HepG2 (cell line): ENCODE measurements around the gene DLG2. TPM values are rescaled to one million over a fixed set of nuclear protein-coding genes. Genes with fewer than 3 reads are reported as not detected.

Source experiments
- ATAC-seq: fragments of 200-7000 bp; cut with Tn5 transposase; 3 replicates; pipeline ENCODE4 v1.9.1; 2020; ENCODE audit warnings: mild to moderate bottlenecking, moderate library complexity
- BruUV-seq: library from RNA; stranded (reverse); fragments of 400-500 nt; replicated peaks from 2 replicates; lab custom pipeline; 2021; lab: Mats Ljungman, UMichigan
- CTCF ChIA-PET: fragments of 300-600 bp; formaldehyde crosslinking; extraction: SDS; loops from one replicate; lab custom pipeline; 2021; ENCODE audit warnings: low total read pairs, inconsistent platforms, low intra/inter-chr PET ratio; lab: Yijun Ruan, JAX
- POLR2A ChIA-PET: fragments of 350-600 bp; sonication (Branson Sonifier 250); formaldehyde crosslinking; loops from one replicate; lab custom pipeline; 2020; ENCODE audit warnings: antibody characterized with exemption, inconsistent platforms; lab: Yijun Ruan, JAX
- DNase-seq: peaks from one replicate; pipeline ENCODE4 v3.0.0-alpha.2; 2015; ENCODE audit warnings: low spot score
- FAIRE-seq: peaks from 3 replicates; lab custom pipeline; 2011; peaks lifted over from hg19 to GRCh38; lab: Jason Lieb, UNC
- H2AFZ ChIP-seq: one replicate; pipeline ENCODE4 v1.6.1; 2011; ENCODE audit warnings: low read length, inconsistent platforms
- H3K27ac ChIP-seq: fragments of 300-600 bp; 3 replicates; pipeline ENCODE4 v1.8.0; 2011; ENCODE audit warnings: mixed run types, mild to moderate bottlenecking, mixed read lengths, low read length, inconsistent platforms; ENCODE audit not compliant: insufficient read depth; ENCODE audit errors: extremely low read length
- H3K27me3 ChIP-seq, 2 experiments: fragments of 200-600 bp in 1 of 2; 2 replicates in 1 of 2; 3 replicates in 1 of 2; pipeline versions ENCODE4 v1.6.0 to v1.8.0; 2011; ENCODE audit warnings: low read length in 2 of 2, mild to moderate bottlenecking in 2 of 2, moderate library complexity in 2 of 2, inconsistent platforms in 1 of 2; ENCODE audit not compliant: insufficient read depth in 2 of 2, control insufficient read depth in 1 of 2
- H3K36me3 ChIP-seq, 2 experiments: fragments of 200-600 bp in 1 of 2; replicated peaks in 1 of 2; 2 replicates in 1 of 2; 3 replicates in 1 of 2; pipeline versions ENCODE4 v1.5.1 to v1.8.0; 2011; ENCODE audit warnings: low read length in 2 of 2, inconsistent platforms in 1 of 2; ENCODE audit not compliant: insufficient read depth in 2 of 2, control insufficient read depth in 1 of 2
- H3K4me1 ChIP-seq: 2 replicates; pipeline ENCODE4 v1.5.1; 2012; ENCODE audit warnings: low read length, inconsistent platforms; ENCODE audit not compliant: insufficient read depth
- H3K4me2 ChIP-seq: 2 replicates; pipeline ENCODE4 v1.6.0; 2011; ENCODE audit warnings: low read depth, low read length, inconsistent platforms
- H3K4me3 ChIP-seq, 3 experiments: fragments of 200-600 bp in 1 of 3; sonication (generic), shearing (Covaris generic) in 1 of 3; replicated peaks in 1 of 3; 2 replicates each; pipeline ENCODE4 v1.5.1; 2011 to 2016; ENCODE audit warnings: low read length in 3 of 3, inconsistent platforms in 2 of 3, low read depth in 2 of 3, mild to moderate bottlenecking in 2 of 3, control low read depth in 1 of 3, mixed read lengths in 1 of 3; ENCODE audit not compliant: insufficient read depth in 1 of 3
- H3K79me2 ChIP-seq: one replicate; pipeline ENCODE4 v1.6.1; 2011; ENCODE audit warnings: low read length, inconsistent platforms; ENCODE audit not compliant: insufficient read depth
- H3K9ac ChIP-seq: 2 replicates; pipeline ENCODE4 v1.6.0; 2011; ENCODE audit warnings: mild to moderate bottlenecking, low read depth, low read length, inconsistent platforms; ENCODE audit not compliant: insufficient read depth
- H3K9me3 ChIP-seq: 2 replicates; pipeline ENCODE4 v1.5.1; 2012; ENCODE audit warnings: mild to moderate bottlenecking, low read length
- H4K20me1 ChIP-seq: 2 replicates; pipeline ENCODE4 v1.6.0; 2011; ENCODE audit warnings: inconsistent platforms, mild to moderate bottlenecking, low read length, moderate library complexity; ENCODE audit not compliant: insufficient read depth
- ADNP ChIP-seq: sonication (generic); formaldehyde crosslinking; IDR thresholded peaks from 2 replicates; pipeline ENCODE4 v1.4.0; 2020; ENCODE audit warnings: missing genetic modification reagents
- CC2D1A ChIP-seq: sonication (generic); formaldehyde crosslinking; IDR thresholded peaks from 2 replicates; pipeline ENCODE4 v1.8.1; 2023; ENCODE audit warnings: mild to moderate bottlenecking, missing genetic modification reagents
- GTF3A ChIP-seq: sonication (generic); formaldehyde crosslinking; conservative IDR thresholded peaks from 2 replicates; pipeline ENCODE4 v1.4.0; 2020; ENCODE audit warnings: mild to moderate bottlenecking, missing genetic modification reagents
- HNF4G ChIP-seq, 2 experiments: sonication (generic) in 1 of 2; formaldehyde crosslinking in 1 of 2; IDR thresholded peaks; 2 replicates each; pipeline versions ENCODE4 v1.4.0 to v1.6.1; 2011 to 2020; ENCODE audit warnings: borderline replicate concordance in 2 of 2, low read depth in 2 of 2, mild to moderate bottlenecking in 2 of 2, low read length in 1 of 2, missing genetic modification reagents in 1 of 2, moderate library complexity in 1 of 2
- HOXA3 ChIP-seq: sonication (generic); formaldehyde crosslinking; IDR thresholded peaks from 2 replicates; pipeline ENCODE4 v1.5.0; 2020; ENCODE audit warnings: missing genetic modification reagents
- POLR2G ChIP-seq: fragments of 200-400 bp; formaldehyde crosslinking; IDR thresholded peaks from 2 replicates; pipeline ENCODE4 v1.6.1; 2018; ENCODE audit warnings: mild to moderate bottlenecking, low read depth, low read length, moderate library complexity
- U2AF2 ChIP-seq: fragments of 200-400 bp; formaldehyde crosslinking; IDR thresholded peaks from 2 replicates; pipeline ENCODE4 v1.6.1; 2017; ENCODE audit warnings: low read depth, mild to moderate bottlenecking, low read length
- ZNF121 ChIP-seq: sonication (generic); formaldehyde crosslinking; IDR thresholded peaks from 2 replicates; pipeline ENCODE4 v1.5.0; 2020; ENCODE audit warnings: mild to moderate bottlenecking, missing genetic modification reagents
- ZNF44 ChIP-seq: sonication (generic); formaldehyde crosslinking; IDR thresholded peaks from 2 replicates; pipeline ENCODE4 v1.5.1; 2020; ENCODE audit warnings: mild to moderate bottlenecking, missing genetic modification reagents
- ZNF556 ChIP-seq: sonication (generic); formaldehyde crosslinking; IDR thresholded peaks from 2 replicates; pipeline ENCODE4 v1.4.0; 2020; ENCODE audit warnings: mild to moderate bottlenecking, missing genetic modification reagents, borderline replicate concordance
- ZNF773 ChIP-seq: sonication (generic); formaldehyde crosslinking; IDR thresholded peaks from 2 replicates; pipeline ENCODE4 v1.4.0; 2020; ENCODE audit warnings: missing genetic modification reagents, borderline replicate concordance
- in situ Hi-C: cut with HindIII; loops from 2 replicates; pipeline ENCODE4 v1.10.0; 2017; ENCODE audit warnings: low pct_unique_long_range_greater_than_20kb; ENCODE audit not compliant: extremely low pct_ligation_motif_present
- intact Hi-C: fragments of 100-400 bp; cut with micrococcal nuclease; formaldehyde crosslinking; loops from one replicate; pipeline ENCODE4 v1.10.0; 2022; ENCODE audit not compliant: unreplicated experiment
- polyA plus RNA-seq, 8 experiments: library from polyadenylated mRNA; depleted of rRNA in 3 of 8; stranded (reverse) in 7 of 8; unstranded in 1 of 8; fragments of >200 nt; fragmentation: Illumina TruSeq in 4 of 8; extraction: Trizol in 4 of 8; gene quantifications; 2 replicates each; pipeline versions ENCODE4 v1.2.1 to v1.2.3, GENCODE V29; 2011 to 2016; ENCODE audit warnings: low read depth in 4 of 8, missing spikeins in 1 of 8, mixed read lengths in 1 of 8; ENCODE audit not compliant: insufficient read depth in 1 of 8
- total RNA-seq, 5 experiments: library from RNA; depleted of rRNA; stranded (reverse); fragments of >200 nt; fragmentation: Illumina TruSeq; extraction: Trizol; gene quantifications; 2 replicates each; pipeline ENCODE4 v1.2.3, GENCODE V29; 2016; ENCODE audit warnings: low read depth in 1 of 5
- TF ChIP-seq, protein P1 (sequence below): sonication (generic); formaldehyde crosslinking; IDR thresholded peaks from 2 replicates; pipeline ENCODE4 v1.5.1; 2020; ENCODE audit warnings: mild to moderate bottlenecking, missing genetic modification reagents, borderline replicate concordance
- TF ChIP-seq, protein P2 (sequence below): sonication (generic); formaldehyde crosslinking; IDR thresholded peaks from 2 replicates; pipeline ENCODE4 v1.5.0; 2020; ENCODE audit warnings: mild to moderate bottlenecking, missing genetic modification reagents, borderline replicate concordance
- TF ChIP-seq, protein P3 (sequence below): IDR thresholded peaks from 2 replicates; pipeline ENCODE4 v1.6.1; 2016; ENCODE audit warnings: mild to moderate bottlenecking

Gene DLG2
- total and polyA plus RNA-seq, 2 of the 13 experiments (the other 11 are each of a cell fraction or from before 2014, with no cell fraction given): 0.46 to 1.0 TPM

DNA sequence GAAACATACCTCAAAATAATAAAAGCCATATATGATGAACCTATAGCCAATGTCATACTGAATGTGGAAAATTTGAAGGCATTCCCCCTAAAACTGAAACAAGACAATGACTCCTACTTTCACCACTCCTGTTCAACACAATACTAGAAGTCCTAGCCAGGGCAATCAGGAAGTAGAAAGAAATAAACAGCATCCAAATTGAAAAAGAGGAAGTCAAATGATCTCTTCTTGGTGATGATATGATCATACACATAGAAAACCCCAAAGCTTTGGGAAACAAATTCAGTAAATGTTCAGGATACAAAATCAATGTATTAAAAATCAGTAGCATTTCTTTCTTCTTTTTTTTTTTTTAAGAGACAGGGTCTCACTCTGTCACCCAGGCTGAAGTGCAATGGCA is 109.9 kb downstream of the DLG2 start:
- peaks cover 14% of the 10 kb centered on the region for H3K9me3 ChIP-seq
- TF ChIP-seq, protein P1, sequence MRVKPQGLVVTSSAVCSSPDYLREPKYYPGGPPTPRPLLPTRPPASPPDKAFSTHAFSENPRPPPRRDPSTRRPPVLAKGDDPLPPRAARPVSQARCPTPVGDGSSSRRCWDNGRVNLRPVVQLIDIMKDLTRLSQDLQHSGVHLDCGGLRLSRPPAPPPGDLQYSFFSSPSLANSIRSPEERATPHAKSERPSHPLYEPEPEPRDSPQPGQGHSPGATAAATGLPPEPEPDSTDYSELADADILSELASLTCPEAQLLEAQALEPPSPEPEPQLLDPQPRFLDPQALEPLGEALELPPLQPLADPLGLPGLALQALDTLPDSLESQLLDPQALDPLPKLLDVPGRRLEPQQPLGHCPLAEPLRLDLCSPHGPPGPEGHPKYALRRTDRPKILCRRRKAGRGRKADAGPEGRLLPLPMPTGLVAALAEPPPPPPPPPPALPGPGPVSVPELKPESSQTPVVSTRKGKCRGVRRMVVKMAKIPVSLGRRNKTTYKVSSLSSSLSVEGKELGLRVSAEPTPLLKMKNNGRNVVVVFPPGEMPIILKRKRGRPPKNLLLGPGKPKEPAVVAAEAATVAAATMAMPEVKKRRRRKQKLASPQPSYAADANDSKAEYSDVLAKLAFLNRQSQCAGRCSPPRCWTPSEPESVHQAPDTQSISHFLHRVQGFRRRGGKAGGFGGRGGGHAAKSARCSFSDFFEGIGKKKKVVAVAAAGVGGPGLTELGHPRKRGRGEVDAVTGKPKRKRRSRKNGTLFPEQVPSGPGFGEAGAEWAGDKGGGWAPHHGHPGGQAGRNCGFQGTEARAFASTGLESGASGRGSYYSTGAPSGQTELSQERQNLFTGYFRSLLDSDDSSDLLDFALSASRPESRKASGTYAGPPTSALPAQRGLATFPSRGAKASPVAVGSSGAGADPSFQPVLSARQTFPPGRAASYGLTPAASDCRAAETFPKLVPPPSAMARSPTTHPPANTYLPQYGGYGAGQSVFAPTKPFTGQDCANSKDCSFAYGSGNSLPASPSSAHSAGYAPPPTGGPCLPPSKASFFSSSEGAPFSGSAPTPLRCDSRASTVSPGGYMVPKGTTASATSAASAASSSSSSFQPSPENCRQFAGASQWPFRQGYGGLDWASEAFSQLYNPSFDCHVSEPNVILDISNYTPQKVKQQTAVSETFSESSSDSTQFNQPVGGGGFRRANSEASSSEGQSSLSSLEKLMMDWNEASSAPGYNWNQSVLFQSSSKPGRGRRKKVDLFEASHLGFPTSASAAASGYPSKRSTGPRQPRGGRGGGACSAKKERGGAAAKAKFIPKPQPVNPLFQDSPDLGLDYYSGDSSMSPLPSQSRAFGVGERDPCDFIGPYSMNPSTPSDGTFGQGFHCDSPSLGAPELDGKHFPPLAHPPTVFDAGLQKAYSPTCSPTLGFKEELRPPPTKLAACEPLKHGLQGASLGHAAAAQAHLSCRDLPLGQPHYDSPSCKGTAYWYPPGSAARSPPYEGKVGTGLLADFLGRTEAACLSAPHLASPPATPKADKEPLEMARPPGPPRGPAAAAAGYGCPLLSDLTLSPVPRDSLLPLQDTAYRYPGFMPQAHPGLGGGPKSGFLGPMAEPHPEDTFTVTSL: no peak
- TF ChIP-seq GTF3A (CRISPR knock-in tag) (no peak), U2AF2 (no peak), CC2D1A (CRISPR knock-in tag) (no peak), ZNF773 (CRISPR knock-in tag) (no peak), HOXA3 (CRISPR knock-in tag) (no peak), ZNF44 (no peak), ZNF121 (CRISPR knock-in tag) (no peak), ADNP (no peak), POLR2G (no peak), HNF4G (IDR thresholded peaks at IDR 0.05; ENCODE audit: borderline replicate concordance, low read depth, low read length) (no peak), HNF4G (CRISPR knock-in tag; IDR thresholded peaks at IDR 0.05; ENCODE audit: borderline replicate concordance, low read depth) (no peak), ZNF556 (no peak)
- TF ChIP-seq, protein P2, sequence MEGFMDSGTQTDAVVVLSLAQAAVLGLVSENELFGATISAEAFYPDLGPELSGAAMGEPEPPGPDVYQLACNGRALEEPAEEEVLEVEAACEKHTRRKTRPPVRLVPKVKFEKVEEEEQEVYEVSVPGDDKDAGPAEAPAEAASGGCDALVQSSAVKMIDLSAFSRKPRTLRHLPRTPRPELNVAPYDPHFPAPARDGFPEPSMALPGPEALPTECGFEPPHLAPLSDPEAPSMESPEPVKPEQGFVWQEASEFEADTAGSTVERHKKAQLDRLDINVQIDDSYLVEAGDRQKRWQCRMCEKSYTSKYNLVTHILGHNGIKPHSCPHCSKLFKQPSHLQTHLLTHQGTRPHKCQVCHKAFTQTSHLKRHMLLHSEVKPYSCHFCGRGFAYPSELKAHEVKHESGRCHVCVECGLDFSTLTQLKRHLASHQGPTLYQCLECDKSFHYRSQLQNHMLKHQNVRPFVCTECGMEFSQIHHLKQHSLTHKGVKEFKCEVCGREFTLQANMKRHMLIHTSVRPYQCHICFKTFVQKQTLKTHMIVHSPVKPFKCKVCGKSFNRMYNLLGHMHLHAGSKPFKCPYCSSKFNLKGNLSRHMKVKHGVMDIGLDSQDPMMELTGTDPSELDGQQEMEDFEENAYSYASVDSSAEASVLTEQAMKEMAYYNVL (CRISPR knock-in tag): no peak
- TF ChIP-seq, protein P3, sequence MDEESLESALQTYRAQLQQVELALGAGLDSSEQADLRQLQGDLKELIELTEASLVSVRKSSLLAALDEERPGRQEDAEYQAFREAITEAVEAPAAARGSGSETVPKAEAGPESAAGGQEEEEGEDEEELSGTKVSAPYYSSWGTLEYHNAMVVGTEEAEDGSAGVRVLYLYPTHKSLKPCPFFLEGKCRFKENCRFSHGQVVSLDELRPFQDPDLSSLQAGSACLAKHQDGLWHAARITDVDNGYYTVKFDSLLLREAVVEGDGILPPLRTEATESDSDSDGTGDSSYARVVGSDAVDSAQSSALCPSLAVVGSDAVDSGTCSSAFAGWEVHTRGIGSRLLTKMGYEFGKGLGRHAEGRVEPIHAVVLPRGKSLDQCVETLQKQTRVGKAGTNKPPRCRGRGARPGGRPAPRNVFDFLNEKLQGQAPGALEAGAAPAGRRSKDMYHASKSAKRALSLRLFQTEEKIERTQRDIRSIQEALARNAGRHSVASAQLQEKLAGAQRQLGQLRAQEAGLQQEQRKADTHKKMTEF (CRISPR knock-in tag): no peak
- TF ChIP-seq, all 625 proteins: peak for 0
- ATAC-seq: no peak
- H3K36me3 ChIP-seq: no peaks in the 10 kb centered on the region
- H2AFZ ChIP-seq: no peak overlapping the region
- CTCF ChIA-PET: no interaction called here
- intact Hi-C loops: no loop called here
- FAIRE-seq: no peak
- BruUV-seq: no TSS peak
- no peaks in the 10 kb centered on the region for H4K20me1 ChIP-seq
- H3K4me3 ChIP-seq: no peak overlapping the region
- H3K79me2 ChIP-seq: no peaks in the 10 kb centered on the region
- H3K27me3 ChIP-seq: no peaks in the 10 kb centered on the region
- in situ Hi-C loops: no loop called here
- no peak for DNase-seq
- no peak overlapping the region for H3K4me2 ChIP-seq
- no peaks in the 10 kb centered on the region for H3K4me1 ChIP-seq
- H3K9ac ChIP-seq: no peak overlapping the region
- H3K27ac ChIP-seq: no peak overlapping the region
- POLR2A ChIA-PET: no interaction called here
